Epithelial cell of esophagus (primary cell): ENCODE measurements around the gene VIPR1.
A peak's percentile ranks its signal among the peaks of the same experiment; 100 is the strongest.

Experiments
- DNase-seq: peaks from one replicate; pipeline ENCODE4 v3.0.0; 2010; ENCODE audit warnings: low read depth
- H3K4me3 ChIP-seq: 2 replicates; pipeline ENCODE4 v1.5.1; 2011; ENCODE audit warnings: mild to moderate bottlenecking, low read length, control low read depth
- CTCF ChIP-seq: IDR thresholded peaks from 2 replicates; pipeline ENCODE4 v1.5.1; 2011; ENCODE audit warnings: low read depth, mild to moderate bottlenecking, low read length, control low read depth, inconsistent platforms; ENCODE audit not compliant: insufficient read depth; ENCODE audit errors: missing control alignments

The VIPR1 gene

GRCh38 chr3:42495393-42495792 is 7.0 kb upstream of the VIPR1 start:
- no peak for DNase-seq
- TF ChIP-seq CTCF, result no peak
- H3K4me3 ChIP-seq, result no peak overlapping the region

- no peak for DNase-seq
- no peak for TF ChIP-seq CTCF
- H3K4me3 ChIP-seq, result no peak overlapping the region
These were observed 5.3 kb upstream of the VIPR1 start for GRCh38 chr3:42497009-42497731.

- TF ChIP-seq CTCF, result no peak
- H3K4me3 ChIP-seq, result no peak overlapping the region
- DNase-seq, result no peak
These were observed 4.4 kb upstream of the VIPR1 start for GRCh38 chr3:42498034-42498433.

- H3K4me3 ChIP-seq, result no peak overlapping the region
- peak; percentile 34 for DNase-seq
- TF ChIP-seq CTCF, result no peak
These were observed 3.5 kb upstream of the VIPR1 start for GRCh38 chr3:42498791-42499477.

GRCh38 chr3:42499478-42499871 is 3.0 kb upstream of the VIPR1 start:
- no peak for TF ChIP-seq CTCF
- no peak overlapping the region for H3K4me3 ChIP-seq
- no peak for DNase-seq

- DNase-seq, result no peak
- TF ChIP-seq CTCF, result no peak
- no peak overlapping the region for H3K4me3 ChIP-seq
These were observed 2.4 kb upstream of the VIPR1 start for GRCh38 chr3:42500091-42500490.
